SK-N-SH treated with all-trans-retinoic acid at 6 μM for 48 hours (cell line): ENCODE results near the gene WDR7.

Source experiments
- ATAC-seq: fragments of 200-7000 bp; cut with Tn5 transposase; 3 replicates; pipeline ENCODE4 v1.9.1; 2020; ENCODE audit warnings: mild to moderate bottlenecking, moderate library complexity
- BACH2 ChIP-seq: fragments of 250-450 bp; sonication (Bioruptor Pico); IDR thresholded peaks from 2 replicates; pipeline ENCODE4 v1.9.0; 2021; ENCODE audit warnings: mild to moderate bottlenecking, borderline replicate concordance
- ESRRG ChIP-seq: fragments of 250-450 bp; sonication (Bioruptor Pico); IDR thresholded peaks from 2 replicates; pipeline ENCODE4 v1.6.1; 2021; ENCODE audit warnings: mild to moderate bottlenecking
- GLIS3 ChIP-seq: fragments of 250-450 bp; sonication (Bioruptor Pico); IDR thresholded peaks from 2 replicates; pipeline ENCODE4 v1.5.0; 2020; ENCODE audit warnings: mild to moderate bottlenecking, moderate library complexity
- ISL1 ChIP-seq: fragments of 250-450 bp; sonication (Bioruptor Pico); IDR thresholded peaks from 2 replicates; pipeline ENCODE4 v2.1.2; 2022; ENCODE audit warnings: mild to moderate bottlenecking, moderate library complexity
- OSR1 ChIP-seq: fragments of 250-450 bp; sonication (Bioruptor Pico); IDR thresholded peaks from 2 replicates; pipeline ENCODE4 v1.8.0; 2022; ENCODE audit warnings: moderate library complexity, mild to moderate bottlenecking, inconsistent platforms
- PPARA ChIP-seq: fragments of 250-450 bp; sonication (Bioruptor Pico); IDR thresholded peaks from 2 replicates; pipeline ENCODE4 v1.5.0; 2020; ENCODE audit warnings: mild to moderate bottlenecking, borderline replicate concordance
- RARB ChIP-seq: fragments of 250-450 bp; sonication (Bioruptor Pico); IDR thresholded peaks from 2 replicates; pipeline ENCODE4 v1.8.0; 2021; ENCODE audit warnings: mild to moderate bottlenecking, moderate library complexity
- TCF4 ChIP-seq: fragments of 250-450 bp; sonication (Bioruptor Pico); IDR thresholded peaks from 2 replicates; pipeline ENCODE4 v1.8.0; 2021; ENCODE audit warnings: mild to moderate bottlenecking, moderate library complexity, borderline replicate concordance
- TOX ChIP-seq: fragments of 250-450 bp; sonication (Bioruptor Pico); IDR thresholded peaks from 2 replicates; pipeline ENCODE4 v1.8.0; 2021; ENCODE audit warnings: mild to moderate bottlenecking, moderate library complexity, borderline replicate concordance
- ZC3H10 ChIP-seq: fragments of 250-450 bp; sonication (Bioruptor Pico); IDR thresholded peaks from 2 replicates; pipeline ENCODE4 v1.5.1; 2021; ENCODE audit warnings: mild to moderate bottlenecking, moderate library complexity
- ZFP3 ChIP-seq: fragments of 250-450 bp; sonication (Bioruptor Pico); IDR thresholded peaks from 2 replicates; pipeline ENCODE4 v1.5.0; 2020; ENCODE audit warnings: mild to moderate bottlenecking, moderate library complexity
- ZFP30 ChIP-seq: fragments of 450-650 bp; formaldehyde crosslinking; IDR thresholded peaks from 2 replicates; pipeline ENCODE4 v1.5.0; 2022; ENCODE audit warnings: mild to moderate bottlenecking, moderate library complexity
- ZNF565 ChIP-seq: fragments of 450-650 bp; formaldehyde crosslinking; conservative IDR thresholded peaks from 2 replicates; pipeline ENCODE4 v1.5.0; 2020; ENCODE audit warnings: low read depth, mild to moderate bottlenecking, moderate library complexity
- ZNF70 ChIP-seq: fragments of 450-650 bp; formaldehyde crosslinking; IDR thresholded peaks from 2 replicates; pipeline ENCODE4 v1.5.0; 2020; ENCODE audit warnings: mild to moderate bottlenecking, moderate library complexity
- ZNF8 ChIP-seq: fragments of 450-650 bp; formaldehyde crosslinking; IDR thresholded peaks from 2 replicates; pipeline ENCODE4 v1.5.0; 2020; ENCODE audit warnings: mild to moderate bottlenecking, moderate library complexity
- TF ChIP-seq, protein P1 (sequence below): fragments of 250-450 bp; sonication (Bioruptor Pico); IDR thresholded peaks from 2 replicates; pipeline ENCODE4 v1.5.1; 2021; ENCODE audit warnings: mild to moderate bottlenecking, moderate library complexity
- TF ChIP-seq, protein P2 (sequence below): fragments of 250-450 bp; sonication (Bioruptor Pico); IDR thresholded peaks from 2 replicates; pipeline ENCODE4 v1.8.0; 2020; ENCODE audit warnings: mild to moderate bottlenecking, moderate library complexity, borderline replicate concordance
- TF ChIP-seq, protein P3 (sequence below): fragments of 250-450 bp; sonication (Bioruptor Pico); IDR thresholded peaks from 2 replicates; pipeline ENCODE4 v1.5.1; 2020; ENCODE audit warnings: low read depth, mild to moderate bottlenecking, moderate library complexity
- TF ChIP-seq, protein P4 (sequence below): fragments of 250-450 bp; sonication (Bioruptor Pico); IDR thresholded peaks from 2 replicates; pipeline ENCODE4 v1.5.0; 2020; ENCODE audit warnings: mild to moderate bottlenecking, moderate library complexity

The WDR7 gene

DNA sequence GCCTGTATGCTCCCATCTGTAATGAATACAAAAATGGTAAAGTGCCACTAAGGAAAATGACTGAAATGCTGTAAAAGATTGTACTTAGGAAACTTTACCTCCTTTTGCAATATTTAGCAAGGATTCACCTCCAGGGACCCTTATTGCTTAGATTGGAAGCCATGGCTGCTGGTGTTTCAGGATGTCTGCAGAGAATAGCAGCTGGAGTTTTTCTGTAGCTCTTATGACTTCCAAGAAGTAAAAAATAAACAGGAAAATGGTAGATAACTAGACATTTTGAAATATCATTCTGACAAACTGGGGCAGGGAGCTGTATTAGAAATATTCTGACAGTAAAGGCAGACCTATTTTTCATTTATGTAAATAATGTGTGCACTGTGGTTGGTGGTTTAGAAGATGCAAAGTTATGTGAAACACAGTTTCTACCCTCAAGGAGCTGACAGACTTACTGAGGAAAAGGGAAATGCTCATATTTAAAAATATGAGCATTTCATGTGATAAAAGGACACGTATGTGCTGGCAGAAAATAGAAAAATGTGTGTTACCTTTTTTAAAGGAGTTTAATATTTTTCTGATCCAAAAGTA lies 270.8 kb downstream of the WDR7 start (continued):
- TF ChIP-seq, protein P1, sequence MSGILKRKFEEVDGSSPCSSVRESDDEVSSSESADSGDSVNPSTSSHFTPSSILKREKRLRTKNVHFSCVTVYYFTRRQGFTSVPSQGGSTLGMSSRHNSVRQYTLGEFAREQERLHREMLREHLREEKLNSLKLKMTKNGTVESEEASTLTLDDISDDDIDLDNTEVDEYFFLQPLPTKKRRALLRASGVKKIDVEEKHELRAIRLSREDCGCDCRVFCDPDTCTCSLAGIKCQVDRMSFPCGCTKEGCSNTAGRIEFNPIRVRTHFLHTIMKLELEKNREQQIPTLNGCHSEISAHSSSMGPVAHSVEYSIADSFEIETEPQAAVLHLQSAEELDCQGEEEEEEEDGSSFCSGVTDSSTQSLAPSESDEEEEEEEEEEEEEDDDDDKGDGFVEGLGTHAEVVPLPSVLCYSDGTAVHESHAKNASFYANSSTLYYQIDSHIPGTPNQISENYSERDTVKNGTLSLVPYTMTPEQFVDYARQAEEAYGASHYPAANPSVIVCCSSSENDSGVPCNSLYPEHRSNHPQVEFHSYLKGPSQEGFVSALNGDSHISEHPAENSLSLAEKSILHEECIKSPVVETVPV (CRISPR knock-in tag) = no peak
- TF ChIP-seq, protein P2, sequence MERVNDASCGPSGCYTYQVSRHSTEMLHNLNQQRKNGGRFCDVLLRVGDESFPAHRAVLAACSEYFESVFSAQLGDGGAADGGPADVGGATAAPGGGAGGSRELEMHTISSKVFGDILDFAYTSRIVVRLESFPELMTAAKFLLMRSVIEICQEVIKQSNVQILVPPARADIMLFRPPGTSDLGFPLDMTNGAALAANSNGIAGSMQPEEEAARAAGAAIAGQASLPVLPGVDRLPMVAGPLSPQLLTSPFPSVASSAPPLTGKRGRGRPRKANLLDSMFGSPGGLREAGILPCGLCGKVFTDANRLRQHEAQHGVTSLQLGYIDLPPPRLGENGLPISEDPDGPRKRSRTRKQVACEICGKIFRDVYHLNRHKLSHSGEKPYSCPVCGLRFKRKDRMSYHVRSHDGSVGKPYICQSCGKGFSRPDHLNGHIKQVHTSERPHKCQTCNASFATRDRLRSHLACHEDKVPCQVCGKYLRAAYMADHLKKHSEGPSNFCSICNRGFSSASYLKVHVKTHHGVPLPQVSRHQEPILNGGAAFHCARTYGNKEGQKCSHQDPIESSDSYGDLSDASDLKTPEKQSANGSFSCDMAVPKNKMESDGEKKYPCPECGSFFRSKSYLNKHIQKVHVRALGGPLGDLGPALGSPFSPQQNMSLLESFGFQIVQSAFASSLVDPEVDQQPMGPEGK = no peak
- TF ChIP-seq ZC3H10 (CRISPR knock-in tag) (no peak), RARB (no peak)

DNA sequence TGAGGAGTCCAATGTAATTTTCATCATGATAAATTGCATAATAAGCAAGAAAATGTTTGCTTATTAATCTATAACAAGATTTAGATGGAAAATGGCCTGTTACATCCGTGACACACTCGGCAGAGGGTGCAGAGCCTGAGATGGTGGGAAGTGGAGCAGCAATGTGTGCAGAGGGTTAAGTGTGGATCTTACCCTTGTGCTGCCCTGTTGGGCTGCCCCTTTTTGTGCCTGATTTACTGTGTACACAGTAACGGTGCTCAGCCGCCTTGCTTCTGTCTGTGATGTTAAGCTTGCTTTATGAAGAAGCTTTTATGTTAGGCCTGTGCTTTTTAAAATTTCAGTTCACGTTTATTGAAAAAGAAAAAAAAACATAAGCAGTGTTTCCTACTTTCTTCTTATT lies 275.6 kb downstream of the WDR7 start:
- no peak for TF ChIP-seq ZNF565 (CRISPR knock-in tag)
- TF ChIP-seq ZNF70 (CRISPR knock-in tag) = no peak
- TF ChIP-seq TOX = no peak
- TF ChIP-seq RARB = no peak
- no peak for TF ChIP-seq ZFP3 (CRISPR knock-in tag)
- no peak for TF ChIP-seq PPARA
- TF ChIP-seq BACH2 (CRISPR knock-in tag) = no peak
- TF ChIP-seq TCF4 (CRISPR knock-in tag) = no peak
- TF ChIP-seq ZNF8 (CRISPR knock-in tag) = no peak
- no peak for TF ChIP-seq ISL1 (CRISPR knock-in tag)
- no peak for ATAC-seq

DNA sequence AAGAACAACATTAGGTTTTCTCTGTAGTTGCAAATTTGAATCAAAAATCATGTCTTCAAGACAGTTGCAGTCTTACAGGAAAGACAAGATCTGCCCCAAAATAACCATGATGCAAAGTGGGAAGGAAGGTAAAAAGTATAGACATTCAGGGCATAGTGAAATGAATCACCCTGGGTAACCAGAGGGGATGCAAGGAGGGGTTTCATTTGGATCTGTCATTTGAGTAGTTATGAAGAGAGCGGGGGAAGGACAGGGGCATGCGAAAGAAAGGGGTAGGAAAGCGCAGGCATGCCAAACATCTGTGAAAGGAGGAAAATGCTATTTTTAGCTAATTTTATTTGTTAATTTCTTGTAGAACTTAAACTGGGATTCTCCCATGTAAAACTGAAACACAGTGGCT lies 276.6 kb downstream of the WDR7 start:
- TF ChIP-seq ZNF565 (CRISPR knock-in tag) = no peak
- no peak for TF ChIP-seq ESRRG (CRISPR knock-in tag)
- TF ChIP-seq, protein P3, sequence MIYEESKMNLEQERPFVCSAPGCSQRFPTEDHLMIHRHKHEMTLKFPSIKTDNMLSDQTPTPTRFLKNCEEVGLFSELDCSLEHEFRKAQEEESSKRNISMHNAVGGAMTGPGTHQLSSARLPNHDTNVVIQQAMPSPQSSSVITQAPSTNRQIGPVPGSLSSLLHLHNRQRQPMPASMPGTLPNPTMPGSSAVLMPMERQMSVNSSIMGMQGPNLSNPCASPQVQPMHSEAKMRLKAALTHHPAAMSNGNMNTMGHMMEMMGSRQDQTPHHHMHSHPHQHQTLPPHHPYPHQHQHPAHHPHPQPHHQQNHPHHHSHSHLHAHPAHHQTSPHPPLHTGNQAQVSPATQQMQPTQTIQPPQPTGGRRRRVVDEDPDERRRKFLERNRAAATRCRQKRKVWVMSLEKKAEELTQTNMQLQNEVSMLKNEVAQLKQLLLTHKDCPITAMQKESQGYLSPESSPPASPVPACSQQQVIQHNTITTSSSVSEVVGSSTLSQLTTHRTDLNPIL = no peak
- no peak for TF ChIP-seq OSR1 (CRISPR knock-in tag)
- no peak for TF ChIP-seq RARB
- TF ChIP-seq, protein P1 (CRISPR knock-in tag) = no peak
- TF ChIP-seq TOX = no peak
- no peak for TF ChIP-seq ZFP30 (CRISPR knock-in tag)
- no peak for TF ChIP-seq ZNF8 (CRISPR knock-in tag)
- no peak for TF ChIP-seq ZNF70 (CRISPR knock-in tag)
- no peak for TF ChIP-seq GLIS3 (CRISPR knock-in tag)
- no peak for TF ChIP-seq ISL1 (CRISPR knock-in tag)
- TF ChIP-seq, protein P4, sequence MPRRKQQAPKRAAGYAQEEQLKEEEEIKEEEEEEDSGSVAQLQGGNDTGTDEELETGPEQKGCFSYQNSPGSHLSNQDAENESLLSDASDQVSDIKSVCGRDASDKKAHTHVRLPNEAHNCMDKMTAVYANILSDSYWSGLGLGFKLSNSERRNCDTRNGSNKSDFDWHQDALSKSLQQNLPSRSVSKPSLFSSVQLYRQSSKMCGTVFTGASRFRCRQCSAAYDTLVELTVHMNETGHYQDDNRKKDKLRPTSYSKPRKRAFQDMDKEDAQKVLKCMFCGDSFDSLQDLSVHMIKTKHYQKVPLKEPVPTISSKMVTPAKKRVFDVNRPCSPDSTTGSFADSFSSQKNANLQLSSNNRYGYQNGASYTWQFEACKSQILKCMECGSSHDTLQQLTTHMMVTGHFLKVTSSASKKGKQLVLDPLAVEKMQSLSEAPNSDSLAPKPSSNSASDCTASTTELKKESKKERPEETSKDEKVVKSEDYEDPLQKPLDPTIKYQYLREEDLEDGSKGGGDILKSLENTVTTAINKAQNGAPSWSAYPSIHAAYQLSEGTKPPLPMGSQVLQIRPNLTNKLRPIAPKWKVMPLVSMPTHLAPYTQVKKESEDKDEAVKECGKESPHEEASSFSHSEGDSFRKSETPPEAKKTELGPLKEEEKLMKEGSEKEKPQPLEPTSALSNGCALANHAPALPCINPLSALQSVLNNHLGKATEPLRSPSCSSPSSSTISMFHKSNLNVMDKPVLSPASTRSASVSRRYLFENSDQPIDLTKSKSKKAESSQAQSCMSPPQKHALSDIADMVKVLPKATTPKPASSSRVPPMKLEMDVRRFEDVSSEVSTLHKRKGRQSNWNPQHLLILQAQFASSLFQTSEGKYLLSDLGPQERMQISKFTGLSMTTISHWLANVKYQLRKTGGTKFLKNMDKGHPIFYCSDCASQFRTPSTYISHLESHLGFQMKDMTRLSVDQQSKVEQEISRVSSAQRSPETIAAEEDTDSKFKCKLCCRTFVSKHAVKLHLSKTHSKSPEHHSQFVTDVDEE = no peak
- TF ChIP-seq ZFP3 (CRISPR knock-in tag) = no peak
- TF ChIP-seq PPARA = no peak
- no peak for TF ChIP-seq BACH2 (CRISPR knock-in tag)
- TF ChIP-seq, all 23 proteins: peak for 0
- no peak for ATAC-seq

DNA sequence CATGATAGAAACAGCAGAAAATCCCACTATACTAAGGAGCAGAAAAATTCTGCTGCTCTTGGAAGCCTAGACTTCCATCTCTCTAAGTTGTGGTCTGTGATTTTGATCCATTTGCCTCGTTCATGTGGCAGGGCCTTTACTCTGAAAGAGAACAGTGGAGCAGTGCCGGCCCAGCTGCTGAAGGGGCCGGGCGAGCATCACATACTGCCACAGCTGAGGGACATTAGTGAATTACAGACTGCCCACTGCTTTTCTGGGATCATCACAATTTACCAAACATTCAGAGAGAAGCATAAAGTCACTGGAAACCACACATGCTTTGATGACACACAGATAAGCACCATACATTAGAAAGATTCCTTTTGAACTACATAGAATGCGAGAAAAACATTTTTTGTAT lies 278.7 kb downstream of the WDR7 start:
- no peak for ATAC-seq
- TF ChIP-seq RARB = no peak
- no peak for TF ChIP-seq ZFP3 (CRISPR knock-in tag)
- TF ChIP-seq ZNF565 (CRISPR knock-in tag) = no peak
- TF ChIP-seq, all 23 proteins: peak for 0
